SK-N-MC (cell line): ENCODE measurements around the gene MYO15B.

Source experiments
- EZH2 ChIP-seq: fragments of 200-600 bp; sonication (generic); IDR thresholded peaks from one replicate; pipeline ENCODE4 v1.6.1; 2017; ENCODE audit warnings: antibody characterized with exemption
- POLR2AphosphoS5 ChIP-seq: IDR thresholded peaks from 2 replicates; pipeline ENCODE4 v1.6.1; 2012; ENCODE audit warnings: mild to moderate bottlenecking, low read depth, low read length, borderline replicate concordance

GRCh38 chr17:75673487-75673886, 85.9 kb downstream of the MYO15B start:
- no peak for TF ChIP-seq POLR2AphosphoS5
- no peak for TF ChIP-seq EZH2
